B cell (primary cell): ENCODE measurements around the gene VIPR2. TPM values are rescaled to one million over a fixed set of nuclear protein-coding genes. Genes with fewer than 3 reads are reported as not detected.

Experiments used
- ATAC-seq: fragments of 200-7000 bp; cut with Tn5 transposase; one replicate; pipeline ENCODE4 v1.10.0; 2021; ENCODE audit warnings: low read depth, mild to moderate bottlenecking, moderate number of reproducible peaks, moderate library complexity
- CTCF ChIA-PET: fragments of 350-600 bp; sonication (Branson Sonifier 250); formaldehyde crosslinking; loops from one replicate; lab custom pipeline; 2021; ENCODE audit warnings: antibody characterized with exemption, inconsistent platforms; lab: Charles Lee
- POLR2A ChIA-PET: fragments of 350-600 bp; sonication (Branson Sonifier 250); formaldehyde crosslinking; loops from one replicate; lab custom pipeline; 2021; ENCODE audit warnings: antibody characterized with exemption; lab: Charles Lee
- DNase-seq: peaks from one replicate; pipeline ENCODE4 v3.0.0; 2013
- H2AFZ ChIP-seq: 2 replicates; pipeline ENCODE4 v1.6.1; 2012; ENCODE audit warnings: mild to moderate bottlenecking, low read depth, low read length; ENCODE audit not compliant: insufficient read depth, poor library complexity, severe bottlenecking
- H3K27ac ChIP-seq, 2 donors: 1 replicate in 1 of 2; 2 replicates in 1 of 2; pipeline ENCODE4 v1.5.1; 2012 to 2013; ENCODE audit warnings: low read length in 2 of 2, mild to moderate bottlenecking in 2 of 2, moderate library complexity in 1 of 2
- H3K27me3 ChIP-seq, 4 experiments: fragments of 200-600 bp in 1 of 4; sonication (generic) in 1 of 4; replicated peaks in 1 of 4; 1 replicate in 2 of 4; 2 replicates in 2 of 4; pipeline versions ENCODE4 v1.6.1 to v1.7.0; 2013 to 2016; ENCODE audit warnings: low read length in 3 of 4, mild to moderate bottlenecking in 2 of 4, mixed read lengths in 1 of 4, moderate library complexity in 1 of 4; ENCODE audit not compliant: insufficient read depth in 4 of 4, control insufficient read depth in 3 of 4; ENCODE audit errors: control extremely low read depth in 1 of 4
- H3K36me3 ChIP-seq, 2 experiments: replicated peaks in 1 of 2; 1 replicate in 1 of 2; 2 replicates in 1 of 2; pipeline versions ENCODE4 v1.6.1 to v1.7.1; 2013; ENCODE audit warnings: low read length in 1 of 2; ENCODE audit not compliant: insufficient read depth in 2 of 2, control insufficient read depth in 1 of 2; ENCODE audit errors: control extremely low read depth in 1 of 2, extremely low read depth in 1 of 2
- H3K4me1 ChIP-seq, 2 donors: fragments of 200-600 bp in 1 of 2; sonication (generic) in 1 of 2; 1 replicate in 1 of 2; 2 replicates in 1 of 2; pipeline versions ENCODE4 v1.5.1 to v1.6.1; 2013 to 2017; ENCODE audit warnings: low read length in 2 of 2; ENCODE audit not compliant: control insufficient read depth in 2 of 2, insufficient read depth in 2 of 2
- H3K4me2 ChIP-seq: replicated peaks from 2 replicates; pipeline ENCODE3; 2012; ENCODE audit warnings: mild to moderate bottlenecking, low read depth, low read length; ENCODE audit not compliant: poor library complexity, severe bottlenecking
- H3K4me3 ChIP-seq, 5 experiments: fragments of 200-600 bp in 1 of 5; sonication (generic) in 1 of 5; 1 replicate in 3 of 5; 2 replicates in 2 of 5; pipeline versions ENCODE4 v1.5.1 to v1.7.0; 2011 to 2016; ENCODE audit warnings: low read length in 4 of 5, mild to moderate bottlenecking in 4 of 5, low read depth in 2 of 5, control low read depth in 1 of 5, moderate library complexity in 1 of 5; ENCODE audit not compliant: insufficient read depth in 1 of 5; ENCODE audit errors: control extremely low read depth in 1 of 5, extremely low read depth in 1 of 5
- H3K79me2 ChIP-seq: fragments of 200-600 bp; sonication (generic); one replicate; pipeline ENCODE4 v1.6.0; 2016; ENCODE audit warnings: low read length; ENCODE audit not compliant: control insufficient read depth, insufficient read depth
- H3K9ac ChIP-seq: fragments of 200-600 bp; sonication (generic); 2 replicates; pipeline ENCODE4 v1.6.1; 2017; ENCODE audit warnings: mild to moderate bottlenecking, low read length, moderate library complexity
- H3K9me3 ChIP-seq, 3 donors: one replicate each; pipeline versions ENCODE4 v1.6.1 to v1.7.1; 2013; ENCODE audit warnings: low read length in 2 of 3; ENCODE audit not compliant: control insufficient read depth in 2 of 3, insufficient read depth in 1 of 3; ENCODE audit errors: control extremely low read depth in 1 of 3
- H4K20me1 ChIP-seq: 2 replicates; pipeline ENCODE4 v1.6.0; 2012; ENCODE audit warnings: mild to moderate bottlenecking, low read length; ENCODE audit not compliant: insufficient read depth, control insufficient read depth, poor library complexity, severe bottlenecking
- H3K27ac Mint-ChIP-seq: one replicate; pipeline ENCODE4 v1.8.0; 2021; ENCODE audit warnings: mixed read lengths
- H3K27me3 Mint-ChIP-seq: one replicate; pipeline ENCODE4 v1.8.0; 2021; ENCODE audit warnings: mixed read lengths
- H3K4me1 Mint-ChIP-seq: one replicate; pipeline ENCODE4 v1.8.0; 2021; ENCODE audit warnings: mixed read lengths
- H3K4me3 Mint-ChIP-seq: one replicate; pipeline ENCODE4 v1.8.0; 2021; ENCODE audit warnings: mixed read lengths
- H3K9me3 Mint-ChIP-seq: one replicate; pipeline ENCODE4 v1.8.0; 2022; ENCODE audit warnings: mixed read lengths; ENCODE audit not compliant: insufficient read depth
- EZH2 ChIP-seq: IDR thresholded peaks from 2 replicates; pipeline ENCODE4 v1.6.1; 2012; ENCODE audit warnings: borderline replicate concordance, low read depth, mild to moderate bottlenecking, moderate library complexity, low read length; ENCODE audit not compliant: insufficient read depth, poor library complexity, severe bottlenecking
- WGBS: methylation state at CpG from one replicate; pipeline ENCODE4 v1.1.5; 2013; ENCODE audit warnings: missing lambda C conversion rate; ENCODE audit not compliant: insufficient coverage; 5-methylcytosine and 5-hydroxymethylcytosine counted together
- intact Hi-C: fragments of 100-400 bp; cut with micrococcal nuclease; formaldehyde crosslinking; loops from one replicate; pipeline ENCODE4 v1.10.0; 2022
- polyA plus RNA-seq: library from polyadenylated mRNA; depleted of rRNA; stranded (reverse); fragments of >200 nt; gene quantifications from 2 replicates; pipeline ENCODE4 v1.2.3, GENCODE V29; 2012
- total RNA-seq, 2 donors: library from RNA; stranded (reverse); fragments of 120-200 nt in 1 of 2; gene quantifications; 1 replicate in 1 of 2; 2 replicates in 1 of 2; pipeline versions ENCODE4 v1.2.3 to v1.2.4, GENCODE V29; 2013 to 2022
- TF ChIP-seq, protein P1 (sequence below): fragments of 200-600 bp; IDR thresholded peaks from one replicate; pipeline ENCODE4 v1.8.0; 2022; ENCODE audit warnings: antibody characterized with exemption, mild to moderate bottlenecking

The VIPR2 gene
- total and polyA plus RNA-seq, 2 donors (not counting 1 experiment from before 2014, with no cell fraction given) = not detected

GRCh38 chr7:159142730-159143129 is 1.9 kb downstream of the VIPR2 start:
- no peak overlapping the region for H3K4me3 ChIP-seq
- Mint-ChIP-seq H3K27me3 (peaks cover 15% of the 10 kb centered on the region), H3K27ac (no peak overlapping the region), H3K4me3 (no peak overlapping the region), H3K9me3 (no peaks in the 10 kb centered on the region), H3K4me1 (peaks cover 3% of the 10 kb centered on the region)
- ChIA-PET CTCF (no interaction called here), POLR2A (no interaction called here)
- peaks cover 3 to 9% of the 10 kb centered on the region in 2 donors for H3K4me1 ChIP-seq
- peaks cover 0 to 21% (median 0%) of the 10 kb centered on the region in 3 donors for H3K9me3 ChIP-seq
- H3K36me3 ChIP-seq = no peaks in the 10 kb centered on the region
- intact Hi-C loops = no loop called here
- no peak overlapping the region for H3K27ac ChIP-seq
- TF ChIP-seq EZH2 = no peak
- TF ChIP-seq, protein P1, sequence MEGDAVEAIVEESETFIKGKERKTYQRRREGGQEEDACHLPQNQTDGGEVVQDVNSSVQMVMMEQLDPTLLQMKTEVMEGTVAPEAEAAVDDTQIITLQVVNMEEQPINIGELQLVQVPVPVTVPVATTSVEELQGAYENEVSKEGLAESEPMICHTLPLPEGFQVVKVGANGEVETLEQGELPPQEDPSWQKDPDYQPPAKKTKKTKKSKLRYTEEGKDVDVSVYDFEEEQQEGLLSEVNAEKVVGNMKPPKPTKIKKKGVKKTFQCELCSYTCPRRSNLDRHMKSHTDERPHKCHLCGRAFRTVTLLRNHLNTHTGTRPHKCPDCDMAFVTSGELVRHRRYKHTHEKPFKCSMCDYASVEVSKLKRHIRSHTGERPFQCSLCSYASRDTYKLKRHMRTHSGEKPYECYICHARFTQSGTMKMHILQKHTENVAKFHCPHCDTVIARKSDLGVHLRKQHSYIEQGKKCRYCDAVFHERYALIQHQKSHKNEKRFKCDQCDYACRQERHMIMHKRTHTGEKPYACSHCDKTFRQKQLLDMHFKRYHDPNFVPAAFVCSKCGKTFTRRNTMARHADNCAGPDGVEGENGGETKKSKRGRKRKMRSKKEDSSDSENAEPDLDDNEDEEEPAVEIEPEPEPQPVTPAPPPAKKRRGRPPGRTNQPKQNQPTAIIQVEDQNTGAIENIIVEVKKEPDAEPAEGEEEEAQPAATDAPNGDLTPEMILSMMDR = no peak
- 40% methylated on average over 1 of the region's 10 CpGs for WGBS
- H3K9ac ChIP-seq = no peak overlapping the region
- H3K79me2 ChIP-seq = no peaks in the 10 kb centered on the region
- ATAC-seq = no peak
- H3K27me3 ChIP-seq = peaks cover 0 to 29% (median 13%) of the 10 kb centered on the region in 4 experiments
- DNase-seq = no peak
- H2AFZ ChIP-seq = no peak overlapping the region
- H3K4me2 ChIP-seq = no peak overlapping the region
- no peaks in the 10 kb centered on the region for H4K20me1 ChIP-seq

DNA sequence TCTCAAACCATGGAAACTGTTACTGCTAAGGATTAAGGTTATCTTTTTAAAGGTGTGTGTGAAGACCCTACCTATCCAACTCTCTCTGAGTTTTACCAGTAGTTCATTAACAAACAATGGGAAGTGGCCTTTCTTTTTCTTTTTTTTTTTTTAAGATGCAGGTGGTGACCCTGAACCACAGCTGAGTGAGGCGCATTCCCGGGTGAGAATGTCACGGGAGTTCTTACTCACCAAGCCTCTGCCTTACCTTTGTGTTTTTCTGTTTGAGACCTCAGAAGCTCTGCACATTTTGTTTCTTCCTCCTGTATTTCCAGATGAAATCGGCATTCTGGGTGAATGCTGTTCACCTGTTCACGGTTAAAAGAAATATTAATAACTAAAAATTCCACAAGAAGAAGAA is 2.5 kb downstream of the VIPR2 start:
- no peak for ATAC-seq
- WGBS = 65% methylated on average over 5 of the region's 5 CpGs
- POLR2A ChIA-PET = no interaction called here
- H3K4me1 ChIP-seq = peaks cover 3 to 9% of the 10 kb centered on the region in 2 donors
- DNase-seq = no peak
- H3K4me2 ChIP-seq = no peak overlapping the region
- peaks cover 0 to 29% (median 13%) of the 10 kb centered on the region in 4 experiments for H3K27me3 ChIP-seq
- intact Hi-C loops = no loop called here
- no peaks in the 10 kb centered on the region for H3K36me3 ChIP-seq
- CTCF ChIA-PET = no interaction called here
- H3K9me3 ChIP-seq = peaks cover 0 to 19% (median 0%) of the 10 kb centered on the region in 3 donors
- no peak for TF ChIP-seq EZH2
- TF ChIP-seq, protein P1 = no peak
- no peak overlapping the region for H3K27ac ChIP-seq
- H3K27me3 Mint-ChIP-seq = peaks cover 15% of the 10 kb centered on the region
- no peaks in the 10 kb centered on the region for H3K9me3 Mint-ChIP-seq
- peaks cover 3% of the 10 kb centered on the region for H3K4me1 Mint-ChIP-seq
- H2AFZ ChIP-seq = no peak overlapping the region
- no peak overlapping the region for H3K9ac ChIP-seq
- H3K4me3 ChIP-seq = no peak overlapping the region
- no peaks in the 10 kb centered on the region for H3K79me2 ChIP-seq
- no peak overlapping the region for H3K4me3 Mint-ChIP-seq
- H4K20me1 ChIP-seq = no peaks in the 10 kb centered on the region
- H3K27ac Mint-ChIP-seq = no peak overlapping the region
